AG08396 (cell line): ENCODE results near the gene NPLOC4.

Source experiments
- DNase-seq: peaks from one replicate; pipeline ENCODE4 v3.0.0; 2012; ENCODE audit warnings: low spot score, mixed read lengths

Gene NPLOC4

DNA sequence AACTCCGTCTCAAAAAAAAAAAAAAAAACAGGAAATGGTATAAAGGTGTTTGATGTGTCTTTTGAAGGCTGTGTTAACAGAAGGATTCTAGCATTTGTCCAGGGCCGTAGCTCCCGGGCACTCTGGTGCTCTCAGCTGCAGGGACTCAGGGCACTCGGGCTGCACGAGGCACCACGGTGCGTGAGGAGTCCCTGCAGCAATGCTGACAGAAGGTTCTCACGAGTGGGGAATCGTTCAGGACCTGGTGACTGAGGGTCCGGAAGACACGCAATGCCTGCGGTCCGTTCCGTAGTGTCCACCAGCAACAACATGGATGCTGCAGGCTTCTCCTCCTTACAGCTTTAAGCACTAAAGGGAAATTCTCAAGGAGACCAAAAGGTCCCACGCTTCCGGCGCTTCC lies 72.1 kb downstream of the NPLOC4 start:
- no peak for DNase-seq

DNA sequence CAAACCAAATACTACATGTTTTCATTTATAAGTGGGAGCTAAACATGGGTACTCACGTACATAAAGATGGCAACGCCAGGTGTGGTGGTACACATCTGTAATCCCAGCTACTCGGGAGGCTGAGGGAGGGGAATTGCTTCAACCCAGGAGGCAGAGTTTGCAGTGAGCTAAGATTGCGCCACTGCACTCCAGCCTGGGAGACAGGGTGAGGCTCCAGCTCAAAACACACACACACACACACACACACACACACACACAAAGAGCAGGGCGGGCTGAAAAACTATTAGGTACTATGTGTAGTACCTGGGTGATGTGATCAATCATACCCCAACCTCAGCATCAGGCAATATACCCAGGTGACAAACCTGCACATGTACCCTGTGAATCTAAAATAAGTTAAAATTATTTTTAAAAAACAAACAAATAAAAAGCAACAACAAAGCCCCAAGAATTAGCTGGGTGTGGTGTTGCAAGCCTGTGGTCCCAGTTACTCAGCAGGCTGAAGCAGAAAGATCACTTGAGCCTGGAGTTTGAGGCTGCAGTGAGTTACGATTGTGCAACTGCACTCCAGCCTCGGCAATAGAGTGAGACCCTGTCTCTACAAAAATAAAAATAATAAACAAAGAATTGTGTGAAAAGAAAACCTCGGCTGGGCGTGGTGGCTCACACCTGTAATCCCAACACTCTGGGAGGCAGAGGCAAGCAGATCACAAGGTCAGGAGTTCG lies 72.9 kb downstream of the NPLOC4 start:
- no peak for DNase-seq

DNA sequence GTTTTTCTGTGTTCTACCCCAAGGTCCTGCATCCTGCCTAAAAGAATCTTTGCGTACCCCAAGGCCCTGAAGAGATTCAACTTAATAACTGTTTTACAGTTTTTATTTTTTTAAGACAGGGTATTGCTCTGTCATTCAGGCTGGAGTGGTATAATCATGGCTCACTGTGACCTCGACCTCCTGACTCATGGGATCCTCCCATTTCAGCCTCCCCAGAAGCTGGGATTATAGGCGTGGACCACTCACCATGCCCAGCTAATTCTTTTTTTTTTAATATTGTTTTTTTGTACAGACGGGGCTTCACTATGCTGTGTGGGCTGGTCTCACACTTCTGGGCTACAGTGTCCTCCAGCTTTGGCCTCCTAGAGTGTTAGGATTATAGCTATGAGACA lies 75.4 kb downstream of the NPLOC4 start:
- DNase-seq = no peak

DNA sequence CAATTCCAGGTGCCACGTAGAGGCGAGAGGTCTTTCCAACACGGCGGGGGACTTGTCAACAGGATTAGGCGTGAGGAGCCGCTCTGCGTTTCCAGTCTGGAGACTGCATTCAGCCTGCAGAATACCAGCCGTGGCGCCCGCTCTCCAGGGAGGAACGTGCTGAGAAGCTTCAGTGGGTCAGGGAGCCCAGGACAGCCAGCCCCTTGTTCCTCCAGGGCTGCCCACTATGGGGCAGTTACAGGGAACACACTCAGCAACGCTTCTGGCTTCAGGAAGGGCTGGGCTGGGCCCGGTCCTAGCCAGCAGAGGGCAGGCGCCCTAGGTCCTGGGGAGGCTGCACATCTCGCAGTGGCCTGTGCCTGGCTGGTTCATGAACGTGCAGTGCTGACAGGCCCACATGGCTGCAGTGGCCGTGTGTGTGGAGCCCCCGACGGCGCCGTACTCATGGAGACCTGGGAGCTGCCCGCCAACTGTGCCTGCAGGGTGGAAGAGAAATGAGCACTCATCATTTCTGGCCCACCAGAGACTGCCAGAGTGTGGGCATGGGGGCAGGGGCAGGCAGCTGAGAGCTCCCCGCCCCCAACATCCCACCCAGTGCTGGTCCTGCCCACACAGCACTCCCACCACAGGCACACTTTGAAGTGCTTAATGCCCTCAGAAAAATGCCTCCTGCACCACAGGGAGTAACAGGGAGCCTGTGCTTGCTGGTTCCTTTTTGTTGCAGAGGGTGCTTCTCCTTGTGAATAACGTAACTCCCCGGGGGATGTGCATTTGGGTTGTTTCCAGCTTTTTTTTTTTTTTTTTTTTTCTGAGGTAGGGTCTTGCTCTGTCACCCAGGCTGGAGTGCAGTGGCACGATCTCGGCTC lies 77.7 kb downstream of the NPLOC4 start:
- DNase-seq = no peak

DNA sequence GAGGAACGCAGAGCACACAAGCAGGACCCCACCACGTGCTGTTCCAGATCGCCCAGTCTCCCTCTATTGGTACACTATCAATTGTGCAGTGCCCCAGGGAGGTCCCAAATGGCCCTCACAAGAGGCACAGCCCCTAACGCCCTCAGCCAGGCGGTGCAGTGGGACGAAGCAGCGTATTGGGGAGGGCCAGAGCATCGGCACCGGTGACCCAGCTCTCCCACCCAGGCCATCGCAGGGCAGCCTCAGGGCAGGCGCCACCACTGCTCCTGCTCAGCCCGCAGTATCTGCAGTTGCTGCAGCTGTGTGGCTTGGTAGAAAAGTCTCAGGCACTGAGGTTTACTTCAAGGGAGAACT lies 78.8 kb downstream of the NPLOC4 start:
- DNase-seq = no peak

DNA sequence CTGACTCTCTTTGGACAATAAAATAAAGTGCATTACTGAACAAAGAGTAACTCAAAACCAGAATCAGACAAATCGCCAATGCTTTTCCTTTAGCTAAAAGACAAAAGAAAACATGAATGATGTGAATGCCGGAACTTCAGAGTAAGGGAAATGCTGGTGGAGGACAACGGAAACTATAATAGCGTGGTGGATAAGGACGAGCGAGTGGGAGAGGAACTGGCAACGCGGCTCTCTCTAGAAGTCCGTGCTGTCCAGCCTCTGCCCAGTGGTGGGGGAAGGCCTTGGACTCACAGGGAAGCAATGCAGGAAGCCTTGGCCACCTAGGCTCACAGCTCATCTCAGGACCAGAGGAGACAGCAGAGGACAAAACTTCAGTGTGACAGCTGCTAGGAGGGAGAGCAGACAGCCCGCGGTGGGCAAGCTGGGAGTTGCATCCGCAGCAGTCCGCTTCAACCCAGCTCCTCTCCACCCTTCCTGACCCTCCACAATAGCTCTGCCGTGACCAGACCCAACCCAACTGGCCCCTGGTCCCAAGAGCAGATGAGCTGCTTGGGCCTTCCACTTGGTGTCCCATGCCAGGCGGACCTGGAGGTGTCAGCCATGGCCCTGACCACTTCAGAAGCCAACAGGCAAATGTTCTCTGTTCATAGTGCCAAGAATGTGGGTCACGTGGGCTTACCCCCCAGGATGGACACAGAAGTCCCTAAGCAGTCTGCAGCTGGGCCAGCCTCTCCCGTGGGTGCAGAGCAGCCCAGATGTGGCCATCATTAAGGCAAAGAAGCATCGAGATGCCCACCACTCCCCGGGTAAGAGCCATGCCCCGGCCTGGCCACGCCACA lies 79.4 kb downstream of the NPLOC4 start:
- no peak for DNase-seq

DNA sequence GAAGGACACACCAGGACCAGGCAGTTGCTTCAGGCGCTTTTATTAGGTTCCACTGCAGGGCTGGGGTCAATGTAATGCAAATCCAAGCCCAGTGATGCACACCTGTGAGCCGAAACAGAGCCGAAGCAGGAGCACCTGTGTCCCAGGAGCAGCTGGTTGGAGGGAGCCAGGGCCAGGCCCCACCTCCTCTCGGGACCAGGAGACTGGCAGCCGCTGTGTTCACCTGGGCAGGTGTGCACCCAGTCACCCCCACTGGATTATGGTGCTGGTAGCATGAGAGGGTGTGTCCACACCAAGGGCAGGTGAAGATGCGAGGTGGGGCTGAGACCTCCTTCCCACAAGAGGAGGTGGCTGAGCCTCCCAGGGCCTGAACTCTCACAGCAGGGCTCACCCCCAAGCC lies 80.0 kb downstream of the NPLOC4 start:
- no peak for DNase-seq

DNA sequence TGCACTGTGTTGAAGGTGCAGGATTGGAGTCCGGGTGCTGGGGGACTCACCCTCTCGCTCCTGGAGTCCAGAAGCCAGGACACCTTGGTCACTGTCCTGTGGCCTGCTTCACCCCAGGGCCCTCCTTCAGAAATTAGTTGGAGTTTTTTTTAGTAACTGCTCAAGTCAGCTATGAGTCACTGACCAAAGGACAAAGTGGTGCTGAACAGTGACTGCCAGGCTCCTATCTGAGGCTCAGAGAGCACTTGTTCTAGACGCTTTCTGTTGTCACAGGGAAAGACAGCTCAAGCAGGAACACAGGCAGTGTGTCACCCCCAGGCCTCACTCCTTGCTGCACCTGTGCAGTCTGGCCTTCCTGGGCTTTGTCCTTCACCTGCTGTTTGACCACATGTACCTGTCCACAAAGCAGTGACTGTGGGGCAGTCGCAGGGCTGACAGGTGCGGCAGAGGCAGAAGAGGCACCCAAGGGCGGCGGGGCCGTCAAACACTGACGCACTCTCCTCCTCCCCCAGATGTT lies 80.7 kb downstream of the NPLOC4 start:
- peak; percentile 68 for DNase-seq

DNA sequence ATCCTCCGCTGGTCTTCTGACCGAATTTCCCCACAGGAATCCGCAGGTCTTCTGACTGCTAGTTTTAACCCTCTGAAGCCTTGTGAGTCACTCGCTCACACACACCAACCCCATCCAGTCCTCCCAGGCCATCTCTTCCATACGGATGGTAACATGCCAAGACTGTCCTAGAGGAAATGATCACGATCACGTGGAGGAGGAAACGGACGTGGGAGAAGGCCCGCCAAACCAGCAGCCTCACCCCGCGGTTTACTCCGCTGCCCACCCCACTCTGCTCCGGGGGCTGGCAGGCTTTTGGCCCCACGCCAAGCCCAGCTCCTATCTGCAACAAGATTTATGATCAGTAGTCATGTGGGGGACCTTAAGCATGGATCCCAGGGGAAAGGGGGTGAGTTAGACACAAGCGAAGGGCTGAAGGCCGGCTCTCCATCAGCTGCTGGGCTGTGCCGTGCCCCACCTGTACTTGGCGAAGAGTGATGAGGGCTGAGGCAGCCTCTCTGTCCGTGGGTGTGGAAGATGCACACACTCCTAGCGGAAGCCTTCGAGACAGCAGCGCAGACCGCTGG lies 83.2 kb downstream of the NPLOC4 start:
- DNase-seq = peak; percentile 90

DNA sequence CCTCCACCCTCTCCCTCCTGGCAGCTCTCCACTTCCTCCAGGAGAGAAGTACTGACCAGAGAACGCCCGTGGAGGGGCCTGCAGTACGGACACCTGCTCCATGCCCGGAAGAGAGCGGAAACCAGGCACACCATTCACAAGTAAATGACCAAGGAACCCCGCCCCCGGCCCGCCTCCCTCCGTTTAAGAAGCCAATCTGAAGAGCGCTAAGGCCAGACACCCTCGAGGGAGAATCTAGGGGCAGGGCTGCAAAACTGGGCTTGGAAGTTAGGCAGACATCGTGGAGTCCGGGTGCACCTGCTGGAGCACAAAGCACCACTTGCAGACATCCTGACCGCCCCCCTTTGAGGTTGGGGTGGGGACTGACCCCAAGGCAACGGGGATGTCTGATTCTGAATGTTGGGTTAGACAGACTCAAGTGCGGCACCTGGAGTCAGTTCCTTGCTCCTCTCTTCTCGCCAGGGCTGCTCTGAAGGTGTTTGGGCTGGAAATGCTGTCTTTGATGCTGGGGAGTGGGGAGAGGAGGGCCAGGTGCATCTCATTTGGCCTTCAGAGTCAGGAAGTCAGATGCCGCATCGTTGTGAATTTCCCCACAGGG lies 83.8 kb downstream of the NPLOC4 start:
- DNase-seq = peak; percentile 87

DNA sequence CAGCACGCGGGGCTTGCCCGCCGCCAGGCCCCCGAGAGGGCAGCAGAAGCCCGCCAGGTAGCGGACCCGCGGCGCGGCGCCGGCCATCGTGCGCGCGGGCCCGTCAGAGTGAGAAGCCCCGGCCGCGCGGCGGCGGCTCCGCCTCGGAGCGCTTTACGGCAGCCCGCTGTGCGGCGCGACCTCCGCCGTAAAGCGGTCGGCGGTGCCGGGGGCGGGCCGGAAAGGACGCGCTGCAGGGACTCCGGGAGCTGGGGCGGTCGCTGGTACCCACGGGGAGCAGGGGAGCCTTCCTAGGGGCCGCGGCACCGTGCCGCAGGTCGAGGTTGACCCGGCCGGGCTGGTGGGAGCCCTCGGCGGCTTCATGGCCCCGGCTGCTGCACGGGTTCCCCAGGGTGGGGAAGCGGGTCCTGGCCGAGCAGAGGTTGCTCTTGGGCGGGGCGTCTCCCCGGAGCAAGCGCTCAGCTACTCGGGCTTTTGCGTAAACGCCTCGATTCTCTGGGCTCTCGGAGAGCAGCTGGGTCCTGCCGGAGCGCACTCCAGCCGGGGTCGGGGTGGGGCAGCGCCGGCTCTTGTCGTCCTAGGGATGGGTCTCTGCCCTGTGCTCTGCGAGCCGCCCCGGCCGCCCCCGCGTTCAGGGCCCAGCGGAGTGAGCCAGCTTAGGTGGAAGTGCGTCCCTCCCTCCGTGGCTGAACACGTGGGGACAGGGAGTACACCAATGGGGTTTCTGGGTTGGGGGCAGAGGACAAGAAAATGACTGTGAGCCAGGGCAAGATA lies 84.5 kb downstream of the NPLOC4 start, which contains the start of gene FAAP100:
Gene FAAP100, minus strand, starts transcription at position 110 of the 774 bp plus-strand sequence. Its CDS starts 23 bp downstream, at position 87.
- peak; percentile 97 for DNase-seq

DNA sequence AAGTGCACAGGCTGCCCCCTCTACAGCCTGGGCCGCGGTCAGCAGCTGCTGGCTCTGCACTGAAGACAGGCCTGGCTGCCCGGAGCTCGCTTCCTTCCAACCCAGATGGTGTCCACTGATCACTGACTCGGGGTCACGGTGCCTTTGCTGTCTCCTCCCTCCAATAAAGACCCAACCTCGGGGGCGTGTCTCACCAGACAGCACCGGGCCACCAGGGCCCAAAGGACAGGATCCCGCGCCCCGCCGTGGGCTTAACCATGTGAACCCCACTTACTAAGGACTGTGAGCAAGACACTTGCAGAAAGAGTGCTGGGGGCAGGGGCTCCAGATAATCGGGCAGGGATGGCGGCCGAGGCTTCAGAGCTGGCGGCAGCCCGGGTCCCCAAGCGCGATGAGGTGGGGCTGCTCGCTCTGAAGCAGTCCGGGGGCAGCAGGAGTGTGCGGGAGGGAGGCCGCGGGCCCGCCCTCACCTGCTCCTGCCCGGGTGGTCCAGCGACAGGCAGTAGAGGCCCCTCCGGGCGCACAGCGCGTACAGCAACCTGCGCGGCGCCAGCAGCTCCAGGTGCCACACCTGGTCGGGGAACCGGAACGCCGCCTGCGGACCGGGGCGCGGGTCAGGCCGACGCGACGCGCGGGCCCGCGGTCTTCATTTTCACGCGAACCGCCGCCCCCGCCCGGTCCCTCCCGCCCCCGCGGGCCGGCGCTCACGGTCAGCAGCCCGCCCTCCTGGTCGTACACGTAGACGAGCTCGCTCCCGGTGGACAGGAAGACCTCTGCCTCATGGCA lies 85.3 kb downstream of the NPLOC4 start:
- DNase-seq = peak; percentile 69

DNA sequence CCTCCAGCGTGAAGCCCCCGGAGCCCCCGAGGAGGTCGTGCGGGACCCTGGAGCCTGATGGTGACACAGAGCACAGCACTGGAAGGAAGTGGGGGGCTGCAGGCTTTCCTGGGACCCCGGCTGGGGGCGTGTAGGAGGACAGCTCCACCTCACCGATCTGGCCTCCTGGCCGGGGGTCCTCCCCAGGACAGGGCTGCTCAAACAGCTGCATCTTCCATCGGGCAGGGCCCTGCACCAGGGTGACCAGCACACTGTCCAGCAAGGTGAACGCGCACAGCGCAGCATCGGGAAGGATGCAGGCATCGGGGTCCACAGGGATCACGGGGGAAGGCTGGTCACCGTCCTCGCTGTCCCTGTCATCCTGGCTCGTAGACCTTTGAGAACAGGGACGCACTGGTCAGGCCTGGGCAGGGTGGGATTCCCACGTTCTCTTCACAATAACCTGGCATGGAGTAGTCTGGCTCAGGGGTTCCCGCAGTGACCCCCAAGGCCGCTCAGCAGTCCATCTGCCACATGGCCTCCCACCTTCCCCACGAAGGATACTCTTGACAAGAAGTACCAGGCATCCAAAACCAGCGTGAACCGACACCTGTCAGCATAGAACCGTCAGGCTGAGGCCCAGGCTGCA lies 86.0 kb downstream of the NPLOC4 start:
- no peak for DNase-seq

DNA sequence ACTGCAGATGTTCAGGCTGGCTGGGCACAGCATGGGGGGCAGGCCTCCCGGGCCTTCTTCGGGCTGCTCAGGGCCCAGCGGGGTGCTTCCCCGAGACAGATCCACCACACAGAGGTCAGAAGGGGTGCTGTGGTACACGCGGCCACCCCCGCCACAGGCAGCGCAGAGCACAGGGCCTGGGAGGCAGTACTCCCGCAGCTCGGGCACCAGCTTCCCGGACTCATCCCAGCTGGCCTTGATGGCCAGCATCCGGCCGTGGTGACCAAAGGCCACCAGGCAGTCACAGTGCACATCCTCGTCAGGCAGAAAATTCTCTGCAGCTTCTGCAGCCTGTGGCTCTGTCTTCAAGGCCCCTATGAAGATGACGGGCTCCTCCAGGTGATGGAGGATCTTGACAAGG lies 86.6 kb downstream of the NPLOC4 start:
- DNase-seq = no peak

DNA sequence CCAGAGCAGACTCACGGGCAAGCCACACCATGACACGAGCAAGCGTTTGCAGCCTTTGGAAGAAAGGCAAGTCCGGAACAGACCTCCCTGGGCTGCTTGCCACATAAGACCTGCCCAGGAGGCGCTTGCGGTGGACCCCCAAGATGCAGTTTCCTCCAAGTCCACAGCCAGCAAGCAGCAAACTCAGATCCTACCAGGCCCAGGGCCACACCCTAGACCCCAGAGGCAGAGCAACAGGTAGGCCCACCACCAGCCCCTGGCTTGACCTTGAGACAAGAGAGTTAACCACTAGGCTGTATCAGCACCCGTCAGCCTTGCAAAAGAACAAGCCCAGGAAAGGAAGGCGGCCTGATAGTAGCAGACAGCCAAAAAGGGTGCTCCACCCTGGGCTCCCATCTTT lies 87.1 kb downstream of the NPLOC4 start:
- DNase-seq = no peak

DNA sequence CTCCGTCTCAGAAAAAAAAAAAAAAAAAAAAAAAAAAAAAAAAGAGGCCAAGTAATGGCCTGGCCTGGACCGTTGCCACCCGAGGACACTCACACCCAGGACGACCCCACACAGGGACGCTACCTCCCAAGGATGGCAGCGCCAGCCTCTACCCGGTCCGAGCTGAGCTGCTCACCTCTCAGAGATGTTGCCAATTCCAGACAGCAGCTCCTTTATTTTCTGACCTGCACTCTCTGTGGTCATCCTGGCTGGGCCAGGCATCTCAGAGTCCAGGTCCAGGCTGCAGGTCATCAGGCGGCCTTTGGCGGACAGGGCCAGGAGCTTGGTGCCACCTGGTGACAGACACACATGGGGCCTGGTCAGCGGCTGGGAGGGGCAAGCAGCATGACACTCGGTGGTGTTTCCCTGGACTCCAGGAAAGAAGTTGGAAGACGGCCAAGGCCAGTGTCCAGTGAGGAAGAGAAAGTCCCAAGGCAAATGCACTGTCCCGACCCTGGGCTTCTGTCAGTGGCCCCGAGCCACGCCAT lies 87.8 kb downstream of the NPLOC4 start:
- DNase-seq = no peak

DNA sequence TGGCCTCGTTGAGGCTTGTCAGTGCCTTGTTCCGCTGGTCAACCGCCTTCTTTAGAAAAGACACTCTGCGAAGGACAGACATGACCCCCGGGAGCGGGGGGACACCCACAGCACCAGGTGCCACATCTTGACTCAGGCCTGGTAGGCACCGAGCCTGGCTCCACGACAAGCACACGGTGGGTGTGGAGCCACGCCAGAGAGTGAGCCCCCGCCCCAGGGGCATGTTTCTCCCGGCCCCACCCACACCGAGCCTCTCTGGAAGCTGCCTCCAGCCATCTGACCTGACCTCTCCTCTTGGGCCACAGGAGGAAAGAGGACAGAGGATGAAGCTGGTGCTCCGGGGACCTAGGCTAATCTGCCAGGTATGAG lies 89.3 kb downstream of the NPLOC4 start:
- DNase-seq = no peak

DNA sequence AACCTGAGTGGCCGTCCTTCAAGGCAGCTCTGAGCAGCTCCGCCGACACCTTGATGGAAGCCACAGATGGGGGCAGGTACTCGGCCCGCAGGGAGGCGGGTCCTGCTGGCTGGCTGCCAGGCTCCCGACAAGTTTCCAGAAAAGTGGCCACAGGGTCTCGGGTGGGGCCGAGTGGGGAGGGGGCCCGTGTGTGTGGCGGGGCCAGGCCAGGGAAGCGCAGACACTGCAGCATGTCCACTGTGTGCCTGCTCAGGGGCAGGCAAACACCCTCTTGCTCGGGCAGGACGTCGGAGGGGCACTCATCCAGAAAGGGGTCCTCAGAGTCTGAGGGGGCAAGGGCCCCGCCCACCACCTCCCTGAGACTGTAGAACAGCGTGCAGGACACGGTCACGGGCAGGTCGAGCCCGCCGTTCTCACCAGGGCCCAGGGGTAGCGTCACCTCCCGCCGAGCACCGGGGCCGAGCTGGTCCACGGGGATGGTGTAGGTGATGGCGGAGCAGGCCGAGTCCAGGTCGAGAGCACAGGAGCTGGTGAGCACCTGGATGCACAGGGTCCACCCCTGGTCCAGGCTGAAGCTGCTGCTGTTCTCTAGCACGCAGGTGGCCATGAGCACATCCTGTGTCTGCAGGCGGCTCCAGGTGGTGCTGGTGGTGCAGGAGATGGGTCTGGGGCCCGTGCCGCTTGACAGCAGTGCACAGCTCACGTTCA lies 89.9 kb downstream of the NPLOC4 start:
- no peak for DNase-seq
